ENCODE results near the gene PARM1.

Gene PARM1

DNA sequence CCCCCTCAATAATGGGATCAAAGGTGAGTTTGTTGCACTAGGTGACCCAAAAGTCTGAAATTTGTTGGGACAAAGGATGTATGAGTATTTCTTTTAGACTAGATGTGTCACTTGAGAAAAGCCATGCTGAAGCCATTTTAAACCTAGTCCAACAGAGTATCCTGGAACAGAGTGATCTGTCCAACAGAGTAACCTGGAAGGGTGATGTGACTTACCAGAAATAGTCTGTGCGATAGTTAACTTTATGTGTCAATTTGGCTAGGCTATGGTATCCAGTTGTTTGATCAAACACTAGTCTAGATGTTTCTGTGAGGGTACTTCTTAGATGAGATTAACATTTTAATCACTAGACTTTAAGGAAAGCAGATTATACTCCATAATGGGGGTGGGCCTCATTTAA, 154.5 kb downstream of the PARM1 start:
- TF ChIP-seq EP300 (IDR thresholded peaks at IDR 0.05; ENCODE audit: borderline replicate concordance) (no peak), TCF12 (IDR thresholded peaks at IDR 0.05; ENCODE audit: low read depth) (no peak), TEAD4 (IDR thresholded peaks at IDR 0.05) (no peak), YY1 (IDR thresholded peaks at IDR 0.05; ENCODE audit: low read depth) (no peak), NFIC (IDR thresholded peaks at IDR 0.05) (no peak)
- TF ChIP-seq, protein P1, sequence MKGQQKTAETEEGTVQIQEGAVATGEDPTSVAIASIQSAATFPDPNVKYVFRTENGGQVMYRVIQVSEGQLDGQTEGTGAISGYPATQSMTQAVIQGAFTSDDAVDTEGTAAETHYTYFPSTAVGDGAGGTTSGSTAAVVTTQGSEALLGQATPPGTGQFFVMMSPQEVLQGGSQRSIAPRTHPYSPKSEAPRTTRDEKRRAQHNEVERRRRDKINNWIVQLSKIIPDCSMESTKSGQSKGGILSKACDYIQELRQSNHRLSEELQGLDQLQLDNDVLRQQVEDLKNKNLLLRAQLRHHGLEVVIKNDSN (IDR thresholded peaks at IDR 0.05) = no peak
- TF ChIP-seq, protein P2, sequence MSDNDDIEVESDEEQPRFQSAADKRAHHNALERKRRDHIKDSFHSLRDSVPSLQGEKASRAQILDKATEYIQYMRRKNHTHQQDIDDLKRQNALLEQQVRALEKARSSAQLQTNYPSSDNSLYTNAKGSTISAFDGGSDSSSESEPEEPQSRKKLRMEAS (IDR thresholded peaks at IDR 0.05) = no peak

DNA sequence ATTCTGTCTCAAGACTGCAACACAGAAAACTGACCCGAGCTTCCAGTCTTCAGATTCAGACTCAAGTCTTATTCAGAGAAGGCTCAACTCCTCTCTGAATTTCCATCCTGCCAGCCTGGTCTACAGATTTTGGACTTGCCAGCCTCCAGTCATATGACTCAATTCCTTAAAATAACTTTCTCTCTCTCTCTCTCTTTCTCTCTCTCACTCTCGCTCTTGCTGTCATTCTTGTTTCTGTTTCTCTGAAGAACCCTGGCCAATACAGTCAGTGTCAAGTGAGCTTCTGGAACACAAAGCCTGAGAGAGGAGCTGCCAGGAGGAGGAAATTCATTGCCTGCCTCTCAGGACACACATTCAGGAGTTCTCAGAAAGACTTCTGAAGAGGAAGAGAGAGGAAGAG, 154.9 kb downstream of the PARM1 start:
- TF ChIP-seq TAF1 (IDR thresholded peaks at IDR 0.05; ENCODE audit: low read depth) (no peak), EGR1 (IDR thresholded peaks at IDR 0.05) (no peak), FOXM1 (IDR thresholded peaks at IDR 0.05; ENCODE audit: borderline replicate concordance, low read depth) (no peak), RAD21 (IDR thresholded peaks at IDR 0.05; ENCODE audit: low read depth) (no peak), TEAD4 (IDR thresholded peaks at IDR 0.05) (no peak), ZBTB7A (IDR thresholded peaks at IDR 0.05; ENCODE audit: low read depth) (no peak), CREB1 (IDR thresholded peaks at IDR 0.05; ENCODE audit: low read depth) (no peak), CEBPB (IDR thresholded peaks at IDR 0.05) (no peak), EP300 (IDR thresholded peaks at IDR 0.05; ENCODE audit: borderline replicate concordance) (no peak), TCF12 (IDR thresholded peaks at IDR 0.05; ENCODE audit: low read depth) (no peak), NFIC (IDR thresholded peaks at IDR 0.05) (no peak), YY1 (IDR thresholded peaks at IDR 0.05; ENCODE audit: low read depth) (no peak)
- TF ChIP-seq, protein P3, sequence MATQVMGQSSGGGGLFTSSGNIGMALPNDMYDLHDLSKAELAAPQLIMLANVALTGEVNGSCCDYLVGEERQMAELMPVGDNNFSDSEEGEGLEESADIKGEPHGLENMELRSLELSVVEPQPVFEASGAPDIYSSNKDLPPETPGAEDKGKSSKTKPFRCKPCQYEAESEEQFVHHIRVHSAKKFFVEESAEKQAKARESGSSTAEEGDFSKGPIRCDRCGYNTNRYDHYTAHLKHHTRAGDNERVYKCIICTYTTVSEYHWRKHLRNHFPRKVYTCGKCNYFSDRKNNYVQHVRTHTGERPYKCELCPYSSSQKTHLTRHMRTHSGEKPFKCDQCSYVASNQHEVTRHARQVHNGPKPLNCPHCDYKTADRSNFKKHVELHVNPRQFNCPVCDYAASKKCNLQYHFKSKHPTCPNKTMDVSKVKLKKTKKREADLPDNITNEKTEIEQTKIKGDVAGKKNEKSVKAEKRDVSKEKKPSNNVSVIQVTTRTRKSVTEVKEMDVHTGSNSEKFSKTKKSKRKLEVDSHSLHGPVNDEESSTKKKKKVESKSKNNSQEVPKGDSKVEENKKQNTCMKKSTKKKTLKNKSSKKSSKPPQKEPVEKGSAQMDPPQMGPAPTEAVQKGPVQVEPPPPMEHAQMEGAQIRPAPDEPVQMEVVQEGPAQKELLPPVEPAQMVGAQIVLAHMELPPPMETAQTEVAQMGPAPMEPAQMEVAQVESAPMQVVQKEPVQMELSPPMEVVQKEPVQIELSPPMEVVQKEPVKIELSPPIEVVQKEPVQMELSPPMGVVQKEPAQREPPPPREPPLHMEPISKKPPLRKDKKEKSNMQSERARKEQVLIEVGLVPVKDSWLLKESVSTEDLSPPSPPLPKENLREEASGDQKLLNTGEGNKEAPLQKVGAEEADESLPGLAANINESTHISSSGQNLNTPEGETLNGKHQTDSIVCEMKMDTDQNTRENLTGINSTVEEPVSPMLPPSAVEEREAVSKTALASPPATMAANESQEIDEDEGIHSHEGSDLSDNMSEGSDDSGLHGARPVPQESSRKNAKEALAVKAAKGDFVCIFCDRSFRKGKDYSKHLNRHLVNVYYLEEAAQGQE (IDR thresholded peaks at IDR 0.05; ENCODE audit: low read depth) = no peak
- TF ChIP-seq, protein P1 (IDR thresholded peaks at IDR 0.05) = no peak
- TF ChIP-seq, protein P2 (IDR thresholded peaks at IDR 0.05) = no peak

DNA sequence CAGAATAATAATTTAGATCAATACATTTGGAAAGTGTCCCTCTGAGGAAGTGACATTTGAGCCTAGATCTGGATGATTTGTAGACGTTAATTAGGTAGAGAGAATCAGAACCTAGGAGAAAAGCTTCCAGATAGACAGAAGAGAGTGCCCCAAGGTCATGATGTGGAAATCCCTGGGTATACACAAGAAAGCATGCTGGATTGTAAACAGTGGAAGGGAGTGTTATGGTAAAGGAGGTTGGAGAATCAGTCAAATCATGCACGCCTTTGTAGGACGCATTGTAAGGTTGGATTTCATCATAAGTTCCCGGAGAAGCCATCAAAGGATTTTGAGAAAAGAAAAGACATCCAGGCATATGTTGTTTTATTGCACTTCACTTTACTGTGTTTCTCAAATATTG, 156.3 kb downstream of the PARM1 start:
- TF ChIP-seq CREB1 (IDR thresholded peaks at IDR 0.05; ENCODE audit: low read depth) (no peak), TAF1 (IDR thresholded peaks at IDR 0.05; ENCODE audit: low read depth) (no peak), NFIC (IDR thresholded peaks at IDR 0.05) (no peak), EP300 (IDR thresholded peaks at IDR 0.05; ENCODE audit: borderline replicate concordance) (no peak)
- TF ChIP-seq, protein P1 (IDR thresholded peaks at IDR 0.05) = no peak

DNA sequence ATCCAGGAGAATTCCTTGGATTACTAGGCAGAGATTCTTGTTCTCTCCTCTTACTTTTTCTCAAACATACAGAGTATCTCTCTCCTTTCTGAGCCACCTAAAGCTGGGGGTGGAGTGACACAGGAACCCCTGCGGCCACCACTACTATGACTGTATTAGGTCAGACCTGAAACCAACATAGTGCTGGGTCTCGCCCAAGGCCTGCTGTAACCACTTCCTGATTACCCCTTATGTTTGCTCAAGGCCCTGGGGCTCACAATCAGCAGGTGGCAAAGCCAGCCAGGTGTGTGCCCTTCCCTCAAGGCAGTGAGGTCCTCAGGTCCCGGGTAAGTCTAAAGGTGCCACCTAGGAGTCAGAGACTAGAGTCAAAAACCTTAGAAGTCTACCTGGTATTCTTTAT, 166.4 kb downstream of the PARM1 start:
- no peak for TF ChIP-seq TEAD4 (IDR thresholded peaks at IDR 0.05)
